Sigmoid colon (tissue), 7 donors: ENCODE data around the gene RBM12. TPM values are rescaled to one million over a fixed set of nuclear protein-coding genes. Genes with fewer than 3 reads are reported as not detected.

Experiments
- DNase-seq: peaks from one replicate; pipeline ENCODE4 v3.0.0-alpha.2; 2019
- H3K27ac ChIP-seq, 4 donors: fragments of 200-600 bp; sonication (generic); one replicate each; pipeline ENCODE4 v1.5.1; 2016 to 2019; ENCODE audit warnings: mild to moderate bottlenecking in 1 of 4
- H3K27me3 ChIP-seq, 3 donors: fragments of 200-600 bp; sonication (generic); one replicate each; pipeline ENCODE4 v1.5.1; 2019; ENCODE audit warnings: mild to moderate bottlenecking in 1 of 3
- H3K36me3 ChIP-seq, 4 donors: fragments of 200-600 bp; sonication (generic); one replicate each; pipeline ENCODE4 v1.5.1; 2016 to 2019
- H3K4me1 ChIP-seq, 4 donors: fragments of 200-600 bp; sonication (generic); one replicate each; pipeline ENCODE4 v1.5.1; 2017 to 2019
- H3K4me3 ChIP-seq, 4 donors: fragments of 200-600 bp; sonication (generic); one replicate each; pipeline ENCODE4 v1.5.1; 2017 to 2019; ENCODE audit warnings: mild to moderate bottlenecking in 2 of 4, moderate library complexity in 1 of 4
- H3K9me3 ChIP-seq, 4 donors: fragments of 200-600 bp in 3 of 4; sonication (generic) in 3 of 4; one replicate each; pipeline versions ENCODE4 v1.5.1 to v1.6.1; 2013 to 2019
- EP300 ChIP-seq, 4 donors: sonication (generic); formaldehyde crosslinking; IDR thresholded peaks; one replicate each; pipeline ENCODE4 v1.6.1; 2017; ENCODE audit warnings: antibody characterized with exemption in 4 of 4
- POLR2A ChIP-seq, 2 donors: fragments of 450-650 bp; IDR thresholded peaks; one replicate each; pipeline ENCODE4 v1.6.1; 2016; ENCODE audit warnings: antibody characterized with exemption in 2 of 2, mild to moderate bottlenecking in 2 of 2, moderate library complexity in 2 of 2
- POLR2AphosphoS5 ChIP-seq, 4 donors: sonication (generic); formaldehyde crosslinking; IDR thresholded peaks; one replicate each; pipeline ENCODE4 v1.6.1; 2017; ENCODE audit warnings: antibody characterized with exemption in 4 of 4
- WGBS, 2 donors: extraction: QIAGEN DNeasy Blood & Tissue Kit; methylation state at CpG; one replicate each; pipeline ENCODE4 v1.1.7; 2013; 5-methylcytosine and 5-hydroxymethylcytosine counted together
- intact Hi-C: fragments of 100-400 bp; cut with DNase I; formaldehyde crosslinking; loops from one replicate; pipeline ENCODE4 v1.15.1; 2023
- polyA plus RNA-seq, 3 donors: library from polyadenylated mRNA; stranded (reverse); fragments of 200-250 nt; gene quantifications; one replicate each; pipeline ENCODE4 v1.2.3, GENCODE V29; 2013
- total RNA-seq, 4 donors: library from RNA; depleted of rRNA; stranded (reverse); fragments of >200 nt; gene quantifications; one replicate each; pipeline ENCODE4 v1.1.0, GENCODE V29; 2016
- TF ChIP-seq, protein P1 (sequence below), 4 experiments: fragments of 450-650 bp in 3 of 4; fragments of 200-600 bp in 1 of 4; IDR thresholded peaks; one replicate each; pipeline ENCODE4 v1.5.1; 2016 to 2019; ENCODE audit warnings: antibody characterized with exemption in 4 of 4, mild to moderate bottlenecking in 3 of 4, moderate library complexity in 2 of 4
- donor health status: healthy with polysubstance abuse.
- donor health status: Bipolar disorder and iron deficiency.
- donor health status: healthy.

The RBM12 gene
- total and polyA plus RNA-seq, 7 donors, result 10.2 to 26.4 (median 24.6) TPM

DNA sequence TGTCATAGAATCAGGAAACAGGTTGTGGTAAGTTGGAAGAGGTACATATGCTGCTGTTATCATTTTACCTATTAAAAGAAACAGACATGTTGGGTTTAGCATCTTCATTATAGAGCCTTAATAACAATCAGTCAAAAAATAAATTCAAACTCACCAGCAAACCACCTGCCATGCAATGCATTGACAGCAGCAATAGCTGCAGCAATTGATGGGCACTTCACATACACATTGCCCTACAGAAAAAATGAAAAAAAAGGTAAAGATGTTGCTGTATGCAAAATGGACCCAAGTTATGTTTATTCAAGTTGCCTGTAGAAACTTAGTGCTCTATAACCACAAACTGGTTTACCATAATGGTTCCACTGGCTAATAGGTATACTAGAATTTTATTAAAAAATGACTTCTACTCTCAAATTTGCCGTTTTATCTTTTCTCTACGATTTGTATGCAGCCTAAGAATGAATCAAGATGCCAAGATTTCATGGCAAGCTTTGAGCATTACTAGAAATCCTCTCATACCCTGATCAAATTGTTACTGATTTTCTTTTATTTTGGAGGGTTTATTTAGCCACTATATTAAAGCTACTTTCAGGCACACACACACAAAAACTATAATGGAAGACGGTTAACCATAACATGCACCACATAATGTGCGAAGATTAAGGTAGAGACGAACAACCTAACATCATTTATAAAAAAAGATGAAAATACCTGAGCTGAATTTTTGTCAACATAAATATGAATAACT lies 40.0 kb upstream of the RBM12 start:
- DNase-seq, result no peak
- Histone ChIP-seq H3K27me3 (no peaks in the 10 kb centered on the region), H3K9me3 (no peaks in the 10 kb centered on the region), H3K4me1 (peaks cover 0 to 30% (median 19%) of the 10 kb centered on the region in 4 donors), H3K27ac (no peak overlapping the region), H3K4me3 (no peak overlapping the region), H3K36me3 (peaks cover 29 to 83% (median 43%) of the 10 kb centered on the region in 4 donors)
- TF ChIP-seq POLR2AphosphoS5 (IDR thresholded peaks at IDR 0.05), result no peak
- TF ChIP-seq, protein P1, sequence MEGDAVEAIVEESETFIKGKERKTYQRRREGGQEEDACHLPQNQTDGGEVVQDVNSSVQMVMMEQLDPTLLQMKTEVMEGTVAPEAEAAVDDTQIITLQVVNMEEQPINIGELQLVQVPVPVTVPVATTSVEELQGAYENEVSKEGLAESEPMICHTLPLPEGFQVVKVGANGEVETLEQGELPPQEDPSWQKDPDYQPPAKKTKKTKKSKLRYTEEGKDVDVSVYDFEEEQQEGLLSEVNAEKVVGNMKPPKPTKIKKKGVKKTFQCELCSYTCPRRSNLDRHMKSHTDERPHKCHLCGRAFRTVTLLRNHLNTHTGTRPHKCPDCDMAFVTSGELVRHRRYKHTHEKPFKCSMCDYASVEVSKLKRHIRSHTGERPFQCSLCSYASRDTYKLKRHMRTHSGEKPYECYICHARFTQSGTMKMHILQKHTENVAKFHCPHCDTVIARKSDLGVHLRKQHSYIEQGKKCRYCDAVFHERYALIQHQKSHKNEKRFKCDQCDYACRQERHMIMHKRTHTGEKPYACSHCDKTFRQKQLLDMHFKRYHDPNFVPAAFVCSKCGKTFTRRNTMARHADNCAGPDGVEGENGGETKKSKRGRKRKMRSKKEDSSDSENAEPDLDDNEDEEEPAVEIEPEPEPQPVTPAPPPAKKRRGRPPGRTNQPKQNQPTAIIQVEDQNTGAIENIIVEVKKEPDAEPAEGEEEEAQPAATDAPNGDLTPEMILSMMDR (IDR thresholded peaks at IDR 0.05), result no peak
- TF ChIP-seq EP300 (IDR thresholded peaks at IDR 0.05), result no peak
- intact Hi-C loops, result loop anchor here (5.0 to 10.0 kb wide), 2 partner anchors 38 to 180 kb away; partner anchors contain the start of gene RBM39
- 86 to 95% methylated on average over 5 of the region's 5 CpGs for WGBS, 2 donors

- H3K27ac ChIP-seq, result peak overlapping the region in 1 of 4 donors; percentile 10
- peaks cover 29 to 68% (median 41%) of the 10 kb centered on the region in 4 donors for H3K36me3 ChIP-seq
- TF ChIP-seq, protein P1 (IDR thresholded peaks at IDR 0.05), result no peak
- TF ChIP-seq POLR2AphosphoS5 (IDR thresholded peaks at IDR 0.05), result no peak
- intact Hi-C loops, result loop anchor here (5.0 to 10.0 kb wide), 2 partner anchors 39 to 182 kb away; partner anchors contain the start of gene RBM39
- peaks cover 0 to 22% (median 15%) of the 10 kb centered on the region in 4 donors for H3K4me1 ChIP-seq
- H3K27me3 ChIP-seq, result no peaks in the 10 kb centered on the region
- 67 to 71% methylated on average over 4 of the region's 4 CpGs for WGBS, 2 donors
- DNase-seq, result no peak
- H3K9me3 ChIP-seq, result no peaks in the 10 kb centered on the region
- H3K4me3 ChIP-seq, result no peak overlapping the region
These were observed 38.4 kb upstream of the RBM12 start for GRCh38 chr20:35702824-35703695.

DNA sequence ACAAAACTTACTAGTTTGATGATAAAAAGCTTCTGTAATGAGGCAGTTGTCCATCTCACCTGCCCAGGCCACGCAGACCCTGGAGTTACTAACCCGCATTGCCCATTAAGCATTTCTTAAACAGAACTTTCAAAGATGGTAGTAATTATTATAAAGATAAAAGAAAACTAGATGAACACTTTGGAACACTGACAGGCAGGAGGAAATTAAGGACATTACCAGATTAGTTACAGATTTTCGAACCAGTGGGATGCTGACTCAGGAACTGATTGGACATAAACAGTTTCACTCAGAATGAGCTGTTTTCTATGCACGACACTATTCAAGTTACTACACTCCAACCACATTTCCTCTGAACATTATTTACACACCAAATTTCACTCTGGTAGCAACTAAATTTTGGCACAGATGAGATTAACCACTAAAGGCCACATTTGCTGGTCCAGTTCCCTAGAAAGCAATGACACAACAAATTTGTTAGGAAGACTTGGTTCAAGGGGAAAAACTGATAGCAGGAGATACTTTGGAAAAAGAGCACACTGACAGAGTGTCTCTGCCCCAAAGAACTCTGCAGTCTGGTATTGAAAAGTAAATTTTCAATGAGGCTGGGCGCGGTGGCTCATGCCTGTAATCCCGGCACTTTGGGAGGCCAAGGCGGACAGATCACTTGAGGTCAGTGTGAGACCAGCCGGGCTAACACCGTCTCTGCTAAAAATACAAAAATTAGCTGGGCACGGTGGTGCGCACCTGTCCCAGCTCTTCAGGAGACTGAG lies 37.5 kb upstream of the RBM12 start:
- H3K27ac ChIP-seq, result peak overlapping the region in 2 of 4 donors; percentile 0 to 10
- H3K9me3 ChIP-seq, result no peaks in the 10 kb centered on the region
- intact Hi-C loops, result loop anchor here (5.0 to 10.0 kb wide), 2 partner anchors 40 to 183 kb away; partner anchors contain the start of gene RBM39
- H3K4me3 ChIP-seq, result no peak overlapping the region
- TF ChIP-seq EP300 (IDR thresholded peaks at IDR 0.05) (no peak), POLR2AphosphoS5 (IDR thresholded peaks at IDR 0.05) (no peak), POLR2A (IDR thresholded peaks at IDR 0.05) (no peak)
- TF ChIP-seq, protein P1 (IDR thresholded peaks at IDR 0.05), result no peak
- H3K36me3 ChIP-seq, result peaks cover 29 to 60% (median 41%) of the 10 kb centered on the region in 4 donors
- no peaks in the 10 kb centered on the region for H3K27me3 ChIP-seq
- DNase-seq, result peak; percentile 46
- H3K4me1 ChIP-seq, result peaks cover 0 to 25% (median 23%) of the 10 kb centered on the region in 4 donors
- WGBS, 2 donors, result 83 to 86% methylated on average over 12 of the region's 12 CpGs

- Histone ChIP-seq H3K27me3 (no peaks in the 10 kb centered on the region), H3K4me3 (no peak overlapping the region), H3K4me1 (peaks cover 0 to 28% (median 24%) of the 10 kb centered on the region in 4 donors), H3K36me3 (peaks cover 23 to 53% (median 27%) of the 10 kb centered on the region in 4 donors), H3K9me3 (no peaks in the 10 kb centered on the region), H3K27ac (peak overlapping the region; percentile 87 to 92 (median 90))
- 96 to 97% methylated on average over 7 of the region's 7 CpGs for WGBS, 2 donors
- TF ChIP-seq POLR2A (IDR thresholded peaks at IDR 0.05) (no peak), POLR2AphosphoS5 (IDR thresholded peaks at IDR 0.05) (peak in 1 of 4 donors; percentile 30), EP300 (IDR thresholded peaks at IDR 0.05) (no peak)
- DNase-seq, result peak; percentile 59
- intact Hi-C loops, result loop anchor here (5.0 to 10.0 kb wide), 2 partner anchors 42 to 184 kb away; partner anchors contain the start of gene RBM39
These were observed 36.0 kb upstream of the RBM12 start for GRCh38 chr20:35700625-35701148.
